Mononuclear cell (primary cell): ENCODE measurements around the gene TMEM184C. TPM values are rescaled to one million over a fixed set of nuclear protein-coding genes. Genes with fewer than 3 reads are reported as not detected.

Source experiments
- H3K27me3 ChIP-seq: 2 replicates; pipeline ENCODE4 v1.6.0; 2011; ENCODE audit warnings: low read length, control low read depth; ENCODE audit not compliant: insufficient read depth
- H3K4me1 ChIP-seq: 2 replicates; pipeline ENCODE4 v1.5.1; 2011; ENCODE audit warnings: mild to moderate bottlenecking, low read length, control low read depth; ENCODE audit not compliant: insufficient read depth
- H3K4me3 ChIP-seq: 2 replicates; pipeline ENCODE4 v1.5.1; 2011; ENCODE audit warnings: mild to moderate bottlenecking, low read length, moderate library complexity
- H3K9me3 ChIP-seq: 2 replicates; pipeline ENCODE4 v1.5.1; 2011; ENCODE audit warnings: low read depth, mild to moderate bottlenecking, control low read depth, low read length
- total RNA-seq: library from RNA; depleted of rRNA; stranded (reverse); fragments of >200 nt; gene quantifications from one replicate; pipeline ENCODE4 v1.2.3, GENCODE V29; 2012

The TMEM184C gene
- total RNA-seq, 1 donor = 26.0 TPM

DNA sequence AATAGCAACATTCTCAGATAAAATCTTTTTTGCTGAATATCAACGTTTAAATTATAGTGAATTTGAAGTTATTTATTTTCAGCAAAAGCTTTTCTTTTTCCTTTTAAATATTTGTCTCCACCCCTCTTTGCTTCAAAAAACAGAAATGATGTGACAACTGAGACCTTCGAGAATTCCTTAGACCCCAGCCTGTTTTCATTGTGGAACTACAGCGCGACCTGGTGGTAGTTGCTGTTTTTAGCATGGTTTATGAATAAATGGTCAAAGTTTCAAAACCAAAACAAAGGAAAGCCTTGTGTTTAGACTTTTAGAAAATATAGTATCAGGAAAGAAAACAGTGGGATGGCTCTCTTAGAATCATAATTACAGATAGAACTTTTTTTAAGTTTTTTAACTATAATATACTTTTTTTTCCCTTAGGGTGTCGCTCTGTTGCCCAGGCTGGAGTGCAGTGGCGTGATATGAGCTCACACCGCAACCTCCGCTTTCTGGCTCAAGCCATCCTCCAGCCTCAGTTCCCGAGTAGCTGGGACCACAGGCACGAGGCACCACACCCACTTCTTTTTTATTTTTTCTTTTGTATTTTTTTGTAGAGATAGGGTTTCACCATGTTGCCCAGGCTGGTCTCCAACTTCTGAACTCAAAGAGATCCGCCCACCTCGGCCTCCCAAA is 26.8 kb upstream of the TMEM184C start:
- Histone ChIP-seq H3K4me3 (no peak overlapping the region), H3K4me1 (no peaks in the 10 kb centered on the region), H3K27me3 (peaks cover 5% of the 10 kb centered on the region), H3K9me3 (no peaks in the 10 kb centered on the region)

DNA sequence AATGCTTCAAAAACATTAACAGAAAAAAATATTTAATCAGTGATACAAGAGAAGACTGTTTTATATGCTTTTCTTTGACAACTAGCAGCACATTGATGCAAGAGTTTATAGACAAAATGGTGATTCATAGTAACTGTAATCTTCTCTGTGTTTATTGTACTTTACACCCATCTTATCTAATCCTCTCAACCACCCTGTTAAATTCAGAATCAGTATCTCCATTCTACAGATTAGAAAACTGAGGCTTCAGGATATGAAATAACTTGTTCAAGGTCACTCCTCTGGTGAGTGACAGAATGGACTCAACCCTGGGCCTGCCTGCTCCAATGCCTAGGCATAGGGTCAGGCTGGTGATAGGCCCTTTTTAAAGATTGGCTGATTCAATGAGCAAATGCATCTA is 26.1 kb upstream of the TMEM184C start:
- Histone ChIP-seq H3K4me1 (no peaks in the 10 kb centered on the region), H3K9me3 (no peaks in the 10 kb centered on the region), H3K4me3 (no peak overlapping the region), H3K27me3 (peaks cover 3% of the 10 kb centered on the region)

DNA sequence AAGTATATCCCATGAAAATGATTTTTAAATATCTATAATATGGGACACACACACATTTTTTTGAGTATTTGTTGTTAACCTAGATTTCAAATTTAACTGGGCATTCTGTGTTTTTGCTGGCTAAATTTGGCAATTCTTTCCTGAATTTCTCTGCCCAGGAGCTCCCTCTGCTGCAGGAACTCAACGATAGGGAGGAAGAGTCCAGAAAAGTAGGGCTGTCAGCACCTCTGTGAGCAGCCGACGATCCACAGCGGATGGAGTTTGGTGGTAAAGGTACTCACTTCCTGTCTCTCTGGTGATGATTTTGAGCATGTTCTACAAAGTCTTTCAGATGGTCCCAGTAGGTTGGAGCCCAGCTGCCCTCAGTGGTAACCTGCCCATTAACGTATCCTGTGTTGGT is 23.1 kb upstream of the TMEM184C start:
- H3K9me3 ChIP-seq = no peaks in the 10 kb centered on the region
- H3K4me3 ChIP-seq = no peak overlapping the region
- peaks cover 2% of the 10 kb centered on the region for H3K27me3 ChIP-seq
- no peaks in the 10 kb centered on the region for H3K4me1 ChIP-seq

DNA sequence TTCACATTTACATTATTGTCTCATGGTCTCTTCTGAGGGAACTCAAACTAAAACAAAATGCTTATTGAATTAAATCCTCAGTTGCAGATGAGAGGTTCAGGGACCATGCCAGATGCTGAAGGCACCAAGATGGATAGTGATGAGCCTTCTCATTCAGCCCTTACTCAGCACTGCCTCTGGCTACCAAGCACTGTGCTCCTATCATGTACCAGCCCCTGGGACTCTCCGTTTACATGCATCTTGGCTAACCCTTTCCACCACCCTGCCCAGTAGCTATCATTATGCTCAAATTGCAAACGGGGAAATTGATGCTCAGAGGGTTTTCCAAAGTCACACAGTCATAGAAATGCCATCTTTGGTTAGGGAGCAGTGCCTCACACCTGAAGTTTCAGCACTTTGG is 22.6 kb upstream of the TMEM184C start:
- no peaks in the 10 kb centered on the region for H3K9me3 ChIP-seq
- no peaks in the 10 kb centered on the region for H3K4me1 ChIP-seq
- peaks cover 2% of the 10 kb centered on the region for H3K27me3 ChIP-seq
- no peak overlapping the region for H3K4me3 ChIP-seq

DNA sequence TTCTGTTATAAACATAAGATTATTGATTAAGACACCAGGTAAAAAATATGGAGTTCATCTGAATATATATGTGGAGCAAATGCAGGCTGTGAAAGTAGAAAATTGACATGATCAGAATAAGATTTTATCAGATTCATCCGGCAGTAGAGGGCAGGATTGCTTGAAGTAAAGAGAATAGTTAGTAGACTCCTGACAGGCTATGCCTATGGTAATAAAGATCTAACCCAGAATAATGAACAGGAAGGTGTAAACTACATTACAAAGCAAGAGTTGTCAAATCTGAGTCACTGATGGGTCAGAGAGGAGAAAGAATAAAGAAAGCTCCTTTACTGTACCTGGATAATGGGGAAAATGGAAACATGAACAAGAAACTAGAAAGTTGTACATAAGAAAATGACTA is 20.8 kb upstream of the TMEM184C start:
- Histone ChIP-seq H3K4me3 (no peak overlapping the region), H3K9me3 (no peaks in the 10 kb centered on the region), H3K4me1 (no peaks in the 10 kb centered on the region), H3K27me3 (peaks cover 2% of the 10 kb centered on the region)

DNA sequence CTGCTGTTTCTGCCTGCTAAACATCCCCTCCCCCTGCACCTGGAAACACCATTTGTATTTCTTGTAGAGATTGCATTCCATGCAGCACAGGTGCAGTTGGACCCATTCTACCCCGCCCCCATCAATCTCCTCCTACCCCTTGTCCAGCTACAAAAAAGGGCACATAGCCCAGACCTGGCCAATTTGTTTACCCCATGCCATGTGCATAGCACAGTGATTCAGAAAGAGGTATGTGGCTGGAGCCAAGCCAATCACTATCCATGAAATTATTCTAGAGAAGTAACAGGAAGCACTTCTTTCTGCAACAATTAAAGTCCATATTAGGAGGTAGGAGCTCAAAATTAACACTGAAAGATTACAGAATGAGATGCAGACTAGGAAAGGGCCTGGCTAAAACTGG is 20.2 kb upstream of the TMEM184C start:
- Histone ChIP-seq H3K4me1 (no peaks in the 10 kb centered on the region), H3K27me3 (peaks cover 2% of the 10 kb centered on the region), H3K4me3 (no peak overlapping the region), H3K9me3 (no peaks in the 10 kb centered on the region)

DNA sequence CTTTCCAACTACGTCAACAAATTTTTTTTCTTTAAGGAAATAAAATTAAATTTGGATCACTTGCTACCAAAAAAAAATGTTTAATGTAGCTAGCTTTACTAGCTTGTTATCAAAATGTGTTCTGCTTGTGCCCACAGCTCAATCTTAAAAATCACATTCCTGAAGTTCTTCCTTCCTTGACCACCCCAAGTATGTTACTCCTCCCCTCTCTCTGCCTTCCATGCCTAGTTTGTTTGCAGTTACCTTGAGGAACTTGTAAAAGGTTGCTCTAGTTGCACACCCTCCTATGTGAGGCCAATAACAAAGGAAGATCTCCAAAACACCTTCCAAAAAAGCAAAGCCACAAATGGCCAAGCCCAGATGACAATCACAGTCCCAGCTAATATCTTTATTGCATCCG is 19.6 kb upstream of the TMEM184C start:
- H3K4me3 ChIP-seq = no peak overlapping the region
- no peaks in the 10 kb centered on the region for H3K9me3 ChIP-seq
- H3K27me3 ChIP-seq = peaks cover 2% of the 10 kb centered on the region
- H3K4me1 ChIP-seq = no peaks in the 10 kb centered on the region

DNA sequence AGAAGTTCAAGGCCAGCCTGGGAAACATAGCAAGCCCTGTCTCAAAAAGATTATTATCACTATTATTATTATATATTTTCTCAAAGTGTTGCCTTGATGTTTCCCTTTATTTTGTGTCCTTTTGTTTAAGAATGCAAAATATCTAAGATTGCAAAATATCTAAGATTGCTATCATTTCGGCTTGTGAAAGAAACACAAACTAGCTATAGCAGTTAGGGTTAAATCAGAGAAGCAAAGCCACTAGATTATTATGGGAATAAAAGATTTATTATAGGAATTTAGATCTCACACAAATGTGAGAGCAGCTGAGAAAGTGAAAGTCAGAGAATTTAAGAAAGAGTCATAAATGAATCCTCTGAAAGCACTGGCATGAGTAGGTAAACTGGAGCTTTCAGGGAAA is 18.0 kb upstream of the TMEM184C start:
- Histone ChIP-seq H3K4me3 (no peak overlapping the region), H3K4me1 (no peaks in the 10 kb centered on the region)

DNA sequence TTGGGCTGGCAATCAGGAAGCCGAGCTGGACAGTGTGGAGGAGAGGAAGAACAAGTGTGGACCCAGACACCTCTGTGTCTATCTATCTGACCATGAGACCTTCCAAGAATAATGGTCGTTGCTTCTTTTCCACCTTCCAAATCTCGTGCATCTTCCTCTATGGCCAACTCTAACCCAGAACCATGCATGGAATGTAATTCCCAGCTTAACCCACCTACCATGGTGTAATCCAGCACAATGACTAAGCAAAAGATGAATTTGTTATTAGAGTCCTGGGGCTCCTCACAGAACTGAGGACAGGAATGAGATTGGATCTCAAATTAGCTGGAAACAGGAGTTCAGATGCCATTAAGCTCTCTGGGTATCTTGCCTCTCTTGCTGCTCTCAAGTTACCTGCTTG is 17.4 kb upstream of the TMEM184C start:
- no peak overlapping the region for H3K4me3 ChIP-seq
- H3K4me1 ChIP-seq = no peaks in the 10 kb centered on the region
- H3K27me3 ChIP-seq = no peaks in the 10 kb centered on the region
- no peaks in the 10 kb centered on the region for H3K9me3 ChIP-seq

More for the DNA sequence above, 18.0 kb upstream of the TMEM184C start:
- no peaks in the 10 kb centered on the region for H3K27me3 ChIP-seq
- no peaks in the 10 kb centered on the region for H3K9me3 ChIP-seq

DNA sequence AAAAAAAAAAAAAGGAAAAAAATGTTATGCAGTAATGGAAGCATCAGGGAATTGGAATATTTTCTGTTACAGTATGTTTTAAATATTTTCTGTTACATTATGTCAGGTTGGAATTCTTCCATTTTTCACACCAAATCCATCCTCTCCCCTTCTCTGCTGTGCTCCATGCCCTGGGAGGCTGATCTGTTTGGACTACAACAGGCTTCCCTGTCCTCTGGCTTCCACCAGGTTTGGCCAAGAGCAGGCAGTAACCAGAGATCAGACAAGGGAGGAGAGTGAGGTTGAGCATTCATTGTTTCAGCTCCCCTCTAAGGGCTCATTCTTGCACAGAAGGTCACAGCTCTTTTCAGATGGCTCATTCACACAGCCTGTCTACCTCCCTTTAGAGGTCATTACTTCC is 11.7 kb upstream of the TMEM184C start:
- H3K27me3 ChIP-seq = peaks cover 8% of the 10 kb centered on the region
- H3K9me3 ChIP-seq = no peaks in the 10 kb centered on the region
- H3K4me3 ChIP-seq = no peak overlapping the region
- no peaks in the 10 kb centered on the region for H3K4me1 ChIP-seq

DNA sequence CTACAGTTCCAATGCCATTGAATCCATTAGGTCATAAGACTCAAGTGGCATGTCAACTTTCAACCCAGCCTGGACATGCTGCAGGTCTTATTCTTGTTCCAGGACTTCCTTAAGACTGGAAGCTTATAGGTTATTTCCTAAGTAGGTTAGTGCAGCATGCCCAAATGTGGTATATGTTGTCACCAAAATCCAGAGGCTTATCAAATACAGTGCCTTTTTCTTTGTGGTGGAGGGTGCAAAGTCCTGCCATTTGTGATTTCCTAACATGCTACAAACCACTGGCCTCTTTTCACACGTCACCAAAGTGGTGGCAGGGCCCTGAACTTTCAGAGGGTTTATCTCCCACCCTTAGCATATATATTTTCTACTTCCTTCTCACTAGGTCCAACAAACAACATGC is 9.7 kb upstream of the TMEM184C start:
- no peak overlapping the region for H3K4me3 ChIP-seq
- peaks cover 11% of the 10 kb centered on the region for H3K27me3 ChIP-seq
- H3K4me1 ChIP-seq = no peaks in the 10 kb centered on the region
- H3K9me3 ChIP-seq = no peaks in the 10 kb centered on the region

DNA sequence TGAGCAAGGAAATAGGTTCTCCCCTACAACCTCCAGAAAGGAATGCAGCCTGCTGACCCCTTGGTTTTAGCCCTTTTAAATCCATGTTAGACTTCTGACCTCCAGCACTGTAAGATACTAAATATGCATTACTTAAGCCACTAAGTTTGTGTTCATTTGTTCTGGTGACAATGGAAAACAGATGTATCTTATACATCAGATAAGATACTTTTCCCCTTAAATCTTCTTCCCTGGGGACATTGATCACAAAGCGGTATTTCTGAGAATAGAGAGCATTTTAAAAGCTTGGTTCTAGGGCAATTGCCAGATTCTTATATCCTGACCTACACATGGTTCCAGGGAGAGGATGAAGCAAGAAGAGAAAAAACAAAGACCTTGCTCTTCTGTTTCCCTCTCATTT is 6.5 kb upstream of the TMEM184C start:
- no peaks in the 10 kb centered on the region for H3K4me1 ChIP-seq
- no peak overlapping the region for H3K4me3 ChIP-seq
- H3K9me3 ChIP-seq = no peaks in the 10 kb centered on the region
- H3K27me3 ChIP-seq = peaks cover 25% of the 10 kb centered on the region

DNA sequence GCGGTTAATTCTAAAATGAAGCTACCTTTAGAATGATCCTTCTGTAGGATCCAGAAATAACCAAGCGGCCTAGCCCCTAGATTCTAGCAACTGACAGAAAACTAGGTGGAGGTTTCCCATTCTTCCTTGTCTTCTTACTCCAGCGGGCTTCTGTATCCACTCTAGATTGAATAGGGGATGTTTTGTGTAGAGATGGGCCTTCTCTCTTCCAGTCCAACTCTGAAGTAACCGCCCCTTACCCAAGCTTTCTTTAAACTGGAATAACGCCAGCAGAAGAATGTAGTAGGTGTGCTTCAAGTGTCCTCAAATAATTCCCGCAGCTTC is 386 bp upstream of the TMEM184C start:
- Histone ChIP-seq H3K4me1 (peaks cover 36% of the 10 kb centered on the region), H3K27me3 (peaks cover 14% of the 10 kb centered on the region), H3K4me3 (peak overlapping the region; percentile 92), H3K9me3 (no peaks in the 10 kb centered on the region)

DNA sequence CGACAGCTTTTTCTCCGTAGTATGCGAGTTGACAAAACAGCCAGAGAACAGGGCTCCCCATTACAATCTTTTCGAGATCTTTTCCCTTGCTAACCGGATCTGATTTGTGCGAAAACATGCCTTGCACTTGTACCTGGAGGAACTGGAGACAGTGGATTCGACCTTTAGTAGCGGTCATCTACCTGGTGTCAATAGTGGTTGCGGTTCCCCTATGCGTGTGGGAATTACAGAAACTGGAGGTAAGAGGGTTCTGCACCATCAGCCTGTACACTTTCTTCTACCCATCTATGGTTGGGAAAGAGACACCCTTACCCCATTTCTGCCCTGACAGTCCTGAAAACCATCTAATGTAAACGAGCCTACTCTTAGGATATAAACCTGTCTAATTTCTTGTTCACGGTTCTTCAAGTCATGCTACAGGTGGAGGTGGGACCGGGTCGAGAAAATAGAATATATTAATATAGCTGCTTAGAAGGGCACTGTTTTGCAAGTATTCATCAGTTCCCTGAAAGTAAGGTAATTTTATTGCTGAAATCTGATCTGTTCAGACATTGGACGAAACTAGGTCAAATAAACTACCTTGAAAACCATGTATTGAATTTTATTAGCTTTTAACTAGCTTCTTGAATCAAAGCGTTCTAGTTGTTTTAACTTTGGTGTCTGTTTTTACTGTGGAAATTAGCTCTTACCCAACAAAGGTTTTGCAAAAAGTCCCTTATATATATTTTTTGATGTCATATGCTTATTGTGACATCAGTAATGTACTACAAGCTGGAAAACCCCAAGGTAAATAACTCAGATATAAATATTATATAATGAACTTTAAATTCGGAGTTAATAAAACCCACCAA is 869 bp downstream of the TMEM184C start:
- Histone ChIP-seq H3K4me3 (peak overlapping the region; percentile 92), H3K9me3 (no peaks in the 10 kb centered on the region), H3K4me1 (peaks cover 36% of the 10 kb centered on the region), H3K27me3 (peaks cover 12% of the 10 kb centered on the region)

DNA sequence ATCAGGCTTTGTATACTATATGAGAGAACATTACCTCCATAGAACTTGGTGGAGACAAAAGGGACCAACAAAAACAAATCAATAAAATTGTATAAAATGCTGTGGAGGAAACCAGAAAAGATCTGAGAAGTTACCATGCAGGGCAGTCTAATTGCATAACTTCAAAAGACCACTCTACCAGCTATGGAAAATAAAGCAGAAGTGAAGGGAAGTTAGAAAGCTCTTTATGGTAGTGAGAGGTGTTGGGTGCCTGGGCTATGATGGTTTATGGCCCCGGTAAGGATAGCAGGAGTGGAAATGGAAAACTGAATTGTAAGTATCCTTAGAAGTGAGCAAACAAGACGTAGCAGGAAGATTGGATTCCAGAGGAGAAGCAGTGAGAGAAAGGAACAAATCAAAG is 3.1 kb downstream of the TMEM184C start:
- Histone ChIP-seq H3K4me1 (peaks cover 36% of the 10 kb centered on the region), H3K4me3 (no peak overlapping the region), H3K27me3 (no peaks in the 10 kb centered on the region), H3K9me3 (no peaks in the 10 kb centered on the region)

DNA sequence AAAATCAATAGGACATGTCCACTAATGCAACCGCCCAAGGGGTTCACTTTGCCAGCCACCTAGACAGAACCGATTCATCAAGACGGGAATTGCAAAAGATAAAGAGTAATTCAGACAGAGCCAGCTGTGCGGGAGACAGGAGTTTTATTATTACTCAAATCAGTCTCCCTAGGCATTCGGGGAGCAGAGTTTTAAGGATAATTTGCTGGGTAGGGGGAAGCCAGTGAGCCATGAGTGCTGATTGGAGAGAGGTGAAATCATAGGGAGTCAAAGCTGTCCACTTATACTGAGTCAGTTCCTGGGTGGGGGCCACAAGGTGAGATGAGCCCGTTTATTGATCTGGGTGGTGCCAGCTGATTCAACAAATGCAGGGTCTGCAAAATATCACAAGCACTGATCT is 8.5 kb downstream of the TMEM184C start:
- Histone ChIP-seq H3K4me3 (no peak overlapping the region), H3K4me1 (peaks cover 5% of the 10 kb centered on the region), H3K9me3 (no peaks in the 10 kb centered on the region), H3K27me3 (no peaks in the 10 kb centered on the region)
